GM18520 (cell line): ENCODE measurements around the gene GALNT18.

Experiments used
- ATAC-seq: cut with Tn5 transposase; IDR thresholded peaks from one replicate; pipeline ENCODE4 v1.9.1; 2021; ENCODE audit not compliant: unreplicated experiment

GALNT18 gene

DNA sequence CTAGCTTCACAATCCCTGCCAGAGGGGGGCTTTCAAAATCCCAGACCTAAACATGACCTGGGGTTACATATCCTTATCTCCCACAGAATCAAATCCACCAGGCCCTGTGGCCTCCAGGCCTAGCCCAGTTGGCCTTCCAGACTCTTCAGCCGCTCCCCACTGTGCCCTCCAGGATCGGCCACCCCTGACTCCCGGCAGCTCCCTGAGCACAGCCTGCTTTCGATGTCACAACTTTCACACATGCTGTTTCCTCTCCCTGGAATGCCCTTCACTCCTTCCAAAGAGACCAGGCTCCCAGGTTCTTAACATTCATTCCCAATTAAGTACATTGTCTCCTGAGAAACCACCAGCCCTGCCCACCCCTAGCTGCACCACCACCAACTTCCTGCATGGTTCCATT, 331.5 kb downstream of the GALNT18 start:
- ATAC-seq = no peak

DNA sequence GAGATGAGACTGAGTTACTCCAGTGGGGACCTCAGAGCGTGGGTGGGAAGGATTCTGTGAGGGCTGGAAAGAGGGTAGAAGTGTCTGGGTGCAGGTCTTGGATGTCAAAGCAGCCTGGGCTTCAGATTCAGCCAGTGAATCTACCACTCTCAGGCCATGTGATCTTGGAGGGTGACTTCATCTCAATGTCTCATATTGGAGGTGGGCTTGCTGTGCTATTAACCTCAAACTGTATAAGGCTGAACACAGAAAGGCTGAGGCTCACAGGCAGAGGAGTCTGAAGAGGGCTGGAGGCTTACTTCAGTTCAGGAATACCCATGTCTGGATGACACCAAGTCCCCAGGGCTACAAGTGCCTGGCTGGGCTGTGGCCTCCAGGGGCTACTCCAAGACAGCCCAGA, 332.1 kb downstream of the GALNT18 start:
- no peak for ATAC-seq

DNA sequence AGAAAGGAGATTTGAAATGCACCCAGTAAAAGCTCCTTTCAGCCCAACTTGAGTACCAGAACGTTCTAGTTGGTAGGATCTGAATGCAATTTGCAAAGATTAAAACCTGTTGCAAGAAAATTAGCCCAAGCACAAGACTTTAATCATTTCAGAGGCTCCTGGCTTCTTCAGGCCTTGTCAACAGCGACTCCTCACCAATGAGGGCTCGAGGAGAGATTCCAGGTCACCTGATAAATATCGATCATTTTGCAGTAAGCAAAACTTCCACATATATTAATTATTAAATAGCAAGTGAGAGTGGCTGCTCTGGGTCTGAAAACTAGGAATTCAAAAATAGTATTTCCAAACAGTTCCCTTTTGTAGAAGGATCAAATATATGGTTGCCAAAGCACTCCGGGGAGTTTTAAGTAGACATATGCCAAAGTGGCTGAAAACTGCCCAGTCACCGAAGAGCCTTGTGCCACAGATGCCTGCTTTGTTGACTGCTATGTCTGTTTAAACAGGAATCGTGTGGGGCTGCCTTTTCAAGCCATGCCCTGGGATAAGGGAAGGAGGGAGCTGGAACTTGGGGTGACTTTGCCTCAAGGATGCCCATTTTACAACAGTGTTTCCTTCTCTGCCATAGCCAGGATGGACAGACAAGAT, 332.7 kb downstream of the GALNT18 start:
- no peak for ATAC-seq

DNA sequence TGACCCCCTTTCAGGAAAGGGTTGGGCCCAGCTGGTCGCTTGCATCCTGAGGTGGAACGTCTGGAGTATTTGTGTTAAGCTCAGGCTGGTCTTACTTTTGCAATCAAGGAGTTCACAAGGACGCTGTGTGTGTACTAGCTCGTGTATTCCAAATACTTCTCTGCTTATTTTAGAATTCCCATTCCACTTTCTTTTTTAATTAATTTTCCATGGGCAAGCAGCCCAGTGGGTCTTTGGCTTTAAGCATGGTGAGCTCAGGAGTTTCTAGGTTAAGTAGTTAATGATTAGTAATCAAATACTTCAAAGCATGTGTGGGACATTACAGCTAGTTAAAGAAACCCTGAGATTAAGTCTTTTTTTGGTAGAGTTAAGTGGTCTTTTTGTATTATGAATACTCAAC, 337.3 kb downstream of the GALNT18 start:
- no peak for ATAC-seq

DNA sequence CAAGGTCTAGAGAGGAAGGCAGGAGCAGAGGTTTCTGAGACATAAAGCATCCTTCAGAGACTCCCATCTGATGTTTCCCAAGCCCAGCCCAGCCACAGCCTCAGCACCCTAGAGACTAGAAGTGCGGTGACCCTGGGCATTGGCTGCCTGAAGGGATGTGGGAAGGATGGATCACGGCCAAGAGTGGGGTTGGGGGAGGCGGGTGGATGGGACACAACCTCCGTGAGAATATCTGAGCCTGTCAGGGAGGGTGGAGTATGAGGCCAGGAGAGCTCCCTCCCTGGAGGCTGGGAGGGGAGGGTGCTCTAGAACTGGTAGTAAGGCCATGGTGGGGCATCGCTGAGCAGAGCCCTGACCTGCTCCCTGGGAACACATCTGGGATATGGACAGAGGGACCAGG, 340.2 kb downstream of the GALNT18 start:
- ATAC-seq = no peak

DNA sequence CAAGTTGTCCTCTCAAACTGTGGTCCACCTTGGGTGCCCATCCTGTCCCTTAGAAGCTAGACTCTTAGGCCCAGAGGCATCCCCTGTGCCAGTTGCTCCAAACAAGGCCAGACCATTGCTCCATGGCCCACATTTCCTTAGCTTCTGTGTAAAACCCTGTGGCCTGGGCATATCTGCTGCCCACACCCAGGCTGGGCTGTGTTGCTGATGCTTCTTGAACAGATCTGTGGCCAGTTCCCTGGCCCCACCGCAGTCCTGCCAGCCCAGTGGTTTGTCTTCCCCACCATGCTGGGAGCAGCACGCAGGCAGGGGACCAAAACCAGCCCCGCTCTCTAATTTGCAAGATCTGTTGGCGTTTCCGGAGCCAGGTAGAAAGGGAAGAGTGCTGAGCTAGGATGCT, 341.0 kb downstream of the GALNT18 start:
- ATAC-seq = no peak

DNA sequence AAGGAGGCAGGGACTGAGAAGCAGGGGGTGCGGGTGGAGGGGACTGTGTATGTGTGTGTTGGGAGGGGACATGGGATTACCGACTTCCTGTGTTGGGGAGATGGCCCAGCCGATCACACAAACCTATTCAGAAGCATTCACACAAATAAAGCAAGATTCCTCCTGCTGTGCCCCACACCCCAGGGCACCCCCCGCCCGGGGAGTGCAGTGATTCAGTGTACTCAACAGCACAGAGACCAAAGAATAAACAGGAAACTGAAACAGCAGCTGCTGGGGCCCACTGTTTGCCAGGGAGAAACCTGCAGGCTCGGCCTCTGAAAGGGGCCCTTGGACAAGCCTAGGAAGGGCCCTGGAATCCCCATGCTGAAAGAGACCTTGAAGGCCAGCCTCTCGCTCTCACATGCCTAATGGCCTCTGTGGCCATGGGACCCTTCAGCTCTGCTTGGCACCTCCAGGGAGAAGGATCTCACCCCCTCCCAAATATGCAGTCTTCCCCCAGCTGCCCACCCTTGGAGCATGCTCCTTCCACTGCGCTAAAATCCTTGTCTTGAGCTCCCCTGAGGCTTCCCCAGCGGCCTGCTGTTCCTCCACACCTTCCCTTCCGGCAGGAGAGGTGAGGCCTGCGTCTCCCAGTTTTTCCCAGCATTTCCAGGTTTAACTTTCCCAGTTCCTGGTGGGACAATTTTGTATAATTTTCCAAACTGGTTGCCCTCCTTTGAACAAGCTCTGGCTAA, 341.7 kb downstream of the GALNT18 start:
- ATAC-seq = no peak

DNA sequence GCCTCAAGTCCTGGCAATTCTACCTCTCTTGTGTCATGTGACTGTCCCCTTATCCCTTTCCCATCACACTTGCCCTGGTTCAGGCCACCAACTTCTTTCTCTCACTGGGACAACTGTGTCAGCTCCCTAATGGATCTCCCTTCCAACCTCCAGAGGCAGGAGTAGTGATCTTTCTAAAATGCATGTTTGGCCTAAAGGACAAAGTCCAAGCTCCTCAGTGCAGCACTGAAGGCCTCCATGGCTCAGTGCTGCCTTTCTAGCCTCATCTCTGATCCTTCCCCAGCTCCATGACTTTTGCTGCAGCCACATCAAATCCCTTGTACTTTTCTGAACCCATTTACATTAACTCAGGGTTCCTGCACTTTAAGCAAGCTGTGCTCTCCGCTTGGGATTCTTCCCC, 349.6 kb downstream of the GALNT18 start:
- ATAC-seq = no peak

DNA sequence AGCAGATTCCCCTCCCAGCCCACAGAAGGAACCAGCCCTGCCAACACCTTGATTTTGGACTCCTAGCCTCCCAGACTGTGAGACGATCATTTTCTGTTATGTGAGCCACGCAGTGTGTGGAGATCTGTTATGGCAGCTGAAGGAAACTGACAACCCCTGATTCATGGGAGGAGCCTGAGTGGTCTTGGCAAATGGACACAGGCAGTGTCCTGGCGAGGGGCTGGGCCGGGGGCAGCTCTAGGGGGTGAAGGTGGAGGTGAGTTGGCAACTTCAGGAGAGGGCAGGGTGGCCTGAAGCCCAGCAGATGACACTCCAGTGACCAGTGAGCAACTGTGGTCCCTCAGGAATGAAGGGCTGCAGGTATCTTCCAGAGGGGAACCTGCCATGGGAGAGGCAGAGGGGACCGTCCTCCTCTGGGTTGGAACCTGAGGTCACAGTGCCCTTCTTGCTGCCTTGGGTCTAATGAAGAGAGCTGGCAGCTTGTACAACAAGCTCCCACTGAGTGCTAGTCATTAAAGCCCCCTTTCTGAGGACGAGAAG, 351.5 kb downstream of the GALNT18 start:
- ATAC-seq = no peak

DNA sequence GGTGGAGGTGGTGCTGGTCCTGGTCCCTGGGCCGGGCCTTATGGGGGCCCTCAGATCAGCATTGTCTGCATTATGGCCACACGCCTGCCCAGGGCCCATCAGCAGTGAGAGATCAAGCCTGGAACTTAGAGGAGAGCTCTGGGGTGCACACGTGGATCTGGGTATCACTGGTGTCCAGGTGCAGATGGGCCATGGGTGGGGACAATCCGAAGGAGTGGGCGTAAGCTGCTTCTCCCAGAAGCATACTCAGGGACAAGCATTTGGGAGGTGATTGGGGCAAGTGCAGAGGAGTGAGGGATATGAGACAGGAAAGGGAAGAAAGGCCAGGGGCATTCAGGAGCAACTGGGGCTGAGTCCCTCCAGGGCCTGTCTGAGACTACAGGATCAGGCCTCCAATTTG, 353.1 kb downstream of the GALNT18 start:
- ATAC-seq = no peak

DNA sequence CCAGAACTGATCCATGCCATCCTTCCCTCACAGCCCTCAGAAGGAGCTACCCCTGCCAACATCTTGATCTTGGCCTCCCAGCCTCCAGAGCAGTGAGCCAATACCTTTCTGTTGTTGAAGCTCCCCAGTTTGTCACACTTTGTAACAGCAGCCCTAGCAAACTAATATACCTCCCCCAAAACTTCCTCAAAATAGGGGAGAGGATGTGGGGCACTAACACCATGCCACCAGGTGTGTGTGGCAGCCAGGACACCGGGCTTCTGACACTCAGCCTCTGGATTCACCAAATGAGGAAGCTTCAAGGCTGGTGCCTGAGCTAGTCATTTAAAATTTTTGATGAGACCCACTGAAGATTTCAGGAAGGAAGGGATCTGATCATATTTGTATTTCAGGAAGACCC, 353.7 kb downstream of the GALNT18 start:
- no peak for ATAC-seq

DNA sequence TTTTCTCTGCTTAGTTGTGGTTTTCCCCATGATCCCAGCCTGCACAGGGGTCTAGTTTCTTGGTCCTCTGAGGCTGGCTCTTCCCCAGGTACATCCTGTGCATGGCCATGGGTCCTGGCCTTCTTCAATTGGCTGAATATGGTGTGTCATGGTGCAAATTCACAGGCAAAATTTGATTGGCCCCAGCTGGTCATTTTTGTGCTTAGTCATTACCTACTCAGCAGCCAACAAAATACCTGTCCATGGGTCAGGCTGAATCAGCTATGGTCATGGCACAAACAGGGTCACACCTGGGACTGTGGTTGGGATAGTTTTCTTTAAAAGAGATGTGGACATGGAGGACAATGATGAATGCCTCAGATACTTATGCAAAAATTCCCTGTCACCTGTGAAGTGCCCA, 354.5 kb downstream of the GALNT18 start:
- no peak for ATAC-seq

DNA sequence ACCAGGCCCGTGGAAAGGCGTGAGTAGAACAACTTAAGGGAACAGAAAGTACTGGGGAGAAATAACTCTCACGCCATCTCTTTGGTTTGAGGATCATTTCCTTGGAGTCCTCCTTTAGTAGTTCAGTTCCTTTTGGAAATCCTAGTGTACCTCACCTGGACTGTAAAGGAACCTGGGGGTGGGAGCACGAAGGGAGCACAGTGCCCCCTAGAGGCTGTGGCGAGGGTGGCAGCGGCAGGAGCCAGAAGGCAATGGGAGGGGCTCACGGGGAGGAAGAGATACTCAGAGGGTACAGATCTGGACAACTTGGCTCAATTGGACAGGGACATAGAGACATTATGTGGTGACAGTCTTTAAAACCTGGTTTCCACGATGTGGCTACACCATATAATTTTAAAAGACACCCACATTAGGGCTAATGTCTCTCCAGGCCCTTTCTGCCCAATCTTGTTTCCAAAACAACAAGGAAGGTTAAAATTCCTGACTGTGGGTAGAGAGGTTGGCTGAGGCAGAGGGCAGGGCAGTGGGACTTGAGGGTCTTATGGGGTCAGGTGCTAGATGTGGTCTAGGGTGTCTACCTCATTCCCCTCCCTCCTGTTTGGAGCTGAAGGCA, 355.7 kb downstream of the GALNT18 start:
- no peak for ATAC-seq

DNA sequence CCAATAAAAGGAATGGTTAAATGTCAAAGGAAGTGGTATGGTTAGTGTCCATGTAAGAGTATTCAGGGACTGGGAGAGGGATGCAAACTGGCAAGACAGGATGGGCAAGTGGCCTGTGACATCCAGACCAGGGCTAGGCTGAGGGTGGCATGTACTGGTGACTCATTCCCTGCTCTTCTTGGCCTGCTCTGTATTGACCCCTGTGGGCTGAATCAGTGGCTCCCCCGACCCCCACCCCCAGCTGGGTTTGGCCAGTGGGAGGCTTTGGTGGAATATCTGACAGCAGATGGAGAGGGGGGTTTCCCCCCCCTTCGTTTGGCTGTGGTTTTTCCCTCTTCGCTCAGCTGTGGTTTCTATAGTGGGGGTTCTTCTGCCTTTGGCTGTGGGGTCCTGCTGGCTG, 356.5 kb downstream of the GALNT18 start:
- ATAC-seq = no peak

DNA sequence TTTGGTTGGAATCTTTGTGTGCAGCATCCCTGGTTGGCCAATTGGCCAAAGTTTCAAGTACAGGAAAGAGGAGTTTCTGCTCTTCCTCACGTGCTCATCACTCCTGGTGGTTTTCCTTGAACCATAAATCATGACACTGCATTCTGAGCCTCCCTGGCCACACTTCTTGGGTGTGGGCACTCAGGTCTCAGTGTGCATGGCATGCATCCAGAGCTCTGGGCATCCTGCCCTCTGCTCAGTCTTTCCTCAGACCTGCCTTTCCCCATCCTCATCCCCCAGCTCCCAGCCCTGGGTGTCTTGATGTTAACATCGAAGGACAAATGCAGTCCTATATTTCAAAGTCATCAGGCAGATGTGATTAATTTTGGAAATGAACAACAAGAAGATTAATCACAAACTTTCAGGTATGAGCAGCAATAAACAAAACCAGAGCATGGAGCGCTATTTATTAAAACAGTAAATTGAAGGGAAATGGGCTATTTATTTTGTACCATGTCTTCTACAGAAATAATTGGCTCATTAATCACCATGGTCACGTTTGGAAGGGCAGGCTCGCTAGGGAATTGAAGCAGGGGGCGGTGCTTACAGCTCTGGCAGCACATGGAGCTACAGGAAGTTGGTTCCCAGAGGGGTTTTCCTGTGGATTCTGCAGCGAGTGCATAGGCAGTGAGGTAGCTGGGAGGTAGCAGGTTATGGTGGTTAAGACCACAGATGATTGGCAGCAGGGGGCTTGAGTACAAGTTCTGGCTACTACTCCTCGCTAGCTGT, 358.4 kb downstream of the GALNT18 start:
- no peak for ATAC-seq

DNA sequence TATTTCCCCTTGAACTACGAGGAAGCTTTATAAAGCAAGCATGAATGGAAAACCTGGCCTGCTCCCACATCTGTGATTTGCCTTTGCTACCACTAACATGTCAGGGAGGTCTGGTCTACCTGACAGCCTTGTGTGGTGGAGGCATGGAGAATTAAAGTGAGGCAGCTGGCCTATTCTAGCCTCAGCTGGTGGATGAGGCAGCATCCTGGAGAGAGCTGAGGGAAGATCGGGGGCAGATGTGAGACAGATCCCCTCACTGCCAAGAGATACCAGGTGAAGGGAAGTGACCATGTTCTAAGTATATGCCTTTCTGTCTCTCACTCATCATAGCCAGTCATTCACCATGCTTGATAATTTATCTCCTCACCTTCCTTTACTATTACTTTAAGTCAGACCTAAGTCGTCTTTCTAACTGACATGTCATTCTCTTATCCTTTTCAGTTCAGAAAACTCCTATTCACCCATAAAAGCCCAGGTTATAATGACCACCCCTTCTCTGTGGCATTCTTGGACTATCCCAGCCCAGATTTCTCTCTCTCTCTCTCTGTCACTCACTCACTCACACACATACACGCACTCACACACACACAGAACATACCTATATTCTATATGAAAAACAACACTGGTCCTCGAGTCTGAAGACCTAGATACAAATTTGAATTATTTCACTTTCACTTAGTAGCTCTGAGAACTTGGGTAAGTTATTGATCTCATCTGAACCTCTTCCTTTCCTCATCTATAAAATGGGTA, 359.5 kb downstream of the GALNT18 start:
- ATAC-seq = no peak

DNA sequence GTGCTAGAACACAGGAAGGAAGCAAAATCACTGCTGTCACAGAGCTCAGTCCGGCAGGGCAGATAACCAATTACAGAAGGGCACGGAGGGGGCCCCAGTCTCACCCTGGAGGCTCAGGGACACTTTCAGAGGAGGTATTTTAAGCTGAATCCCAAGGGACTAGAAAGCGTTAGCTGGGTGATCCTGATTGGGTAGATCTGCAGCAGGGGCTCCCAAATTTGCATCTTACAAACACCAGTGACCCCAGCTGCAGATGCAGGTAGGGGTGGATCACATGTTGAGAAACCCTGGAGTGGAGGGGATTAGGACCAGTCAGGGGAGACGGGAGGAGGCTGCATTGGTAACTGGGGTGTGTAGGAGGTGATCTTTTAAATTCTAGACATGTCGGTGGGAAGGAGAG, 360.2 kb downstream of the GALNT18 start:
- no peak for ATAC-seq

DNA sequence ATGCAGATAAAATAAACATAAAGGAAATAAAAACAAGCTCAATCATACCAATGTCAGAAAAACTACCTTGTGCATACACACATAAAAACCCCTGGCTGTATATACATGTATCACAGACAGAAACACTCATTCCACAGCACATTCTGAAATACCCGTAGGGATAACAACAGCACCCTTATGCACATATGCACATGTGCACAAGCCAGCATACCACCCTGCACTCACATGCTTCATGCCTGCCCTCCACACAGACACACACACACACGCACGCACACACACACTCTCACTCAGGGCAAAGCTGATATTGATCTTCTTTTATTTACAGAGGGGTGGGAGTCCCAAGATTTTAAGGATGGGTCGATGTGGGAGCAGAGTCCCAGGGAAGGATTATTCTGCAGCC, 360.9 kb downstream of the GALNT18 start:
- ATAC-seq = no peak

DNA sequence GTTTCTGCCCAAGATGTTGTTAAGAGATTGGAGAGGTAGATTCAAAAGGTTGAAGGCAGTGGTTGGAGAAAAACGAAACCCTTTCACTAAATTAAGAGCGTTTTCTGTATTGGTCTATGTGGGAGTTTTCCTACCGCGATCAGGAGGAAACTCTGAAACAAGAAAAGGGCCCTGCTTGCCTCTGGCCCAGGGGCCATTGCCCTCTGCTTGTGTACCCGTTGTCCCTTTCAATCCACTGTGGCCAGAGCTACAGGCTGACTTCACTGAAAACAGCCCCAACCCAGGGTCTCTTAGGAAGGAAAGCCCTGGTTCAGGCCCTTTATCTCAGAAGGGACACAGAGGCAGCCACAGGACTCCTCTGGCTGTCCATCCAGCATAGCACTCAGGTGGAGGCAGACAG, 367.8 kb downstream of the GALNT18 start:
- no peak for ATAC-seq

DNA sequence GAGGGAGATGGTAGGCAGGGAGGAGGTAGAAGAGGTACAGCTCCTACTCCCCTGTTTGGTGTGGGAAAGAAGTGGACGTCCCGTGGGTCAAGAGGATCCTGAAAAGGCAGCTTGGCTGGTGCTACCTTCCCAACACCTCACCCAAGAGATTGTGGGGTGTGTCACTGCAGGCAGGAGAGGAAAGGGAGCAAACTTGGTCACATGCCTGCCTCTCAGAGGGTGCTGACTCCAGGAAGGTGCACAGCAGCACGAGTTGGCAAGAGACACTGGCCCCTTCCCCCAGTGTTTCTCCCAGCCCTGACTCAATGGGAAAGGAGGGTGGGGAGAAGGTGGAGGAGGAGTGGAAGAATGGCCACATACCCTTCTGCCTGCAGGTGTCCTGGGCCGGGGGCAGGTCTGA, 368.3 kb downstream of the GALNT18 start:
- no peak for ATAC-seq

DNA sequence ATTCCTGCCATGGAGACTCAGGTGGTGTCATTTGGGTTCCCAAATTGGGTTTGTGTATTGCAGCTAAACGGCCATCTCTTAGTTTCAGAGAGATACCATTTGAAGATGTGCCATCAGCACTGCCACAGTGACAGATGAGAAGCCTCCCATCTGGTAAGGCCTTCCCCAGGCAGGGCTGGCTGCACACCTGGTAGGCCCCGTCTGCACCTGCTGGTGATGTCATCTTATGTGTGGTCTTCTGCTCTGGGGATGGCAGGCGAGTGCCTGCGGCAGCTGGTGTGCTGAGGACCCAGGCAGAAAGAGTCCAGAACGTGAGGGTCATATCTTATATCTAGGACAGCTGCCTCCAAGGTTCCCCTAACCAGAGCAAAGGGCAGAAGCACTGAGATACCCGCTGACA, 369.4 kb downstream of the GALNT18 start:
- no peak for ATAC-seq
